Smooth muscle cell (in vitro differentiated cells): ENCODE data around the gene CASP3. TPM values are rescaled to one million over a fixed set of nuclear protein-coding genes. Genes with fewer than 3 reads are reported as not detected.

Experiments used
- DNase-seq: peaks from one replicate; lab custom pipeline; 2025; ENCODE audit not compliant: unreplicated experiment; lab: John Stamatoyannopoulos, UW
- H2AFZ ChIP-seq: fragments of 200-600 bp; sonication (generic); 2 replicates; pipeline ENCODE4 v1.6.0; 2016; ENCODE audit warnings: antibody characterized with exemption, low read depth, mild to moderate bottlenecking
- H3F3A ChIP-seq: fragments of 200-600 bp; sonication (generic); 2 replicates; pipeline ENCODE4 v1.6.0; 2017; ENCODE audit warnings: antibody characterized with exemption, low read depth
- H3K27ac ChIP-seq: fragments of 200-600 bp; sonication (generic); 2 replicates; pipeline ENCODE4 v1.5.1; 2016; ENCODE audit warnings: low read depth, mild to moderate bottlenecking
- H3K27me3 ChIP-seq: fragments of 200-600 bp; sonication (generic); 2 replicates; pipeline ENCODE4 v1.6.1; 2016; ENCODE audit warnings: low read depth, mild to moderate bottlenecking
- H3K36me3 ChIP-seq: fragments of 200-600 bp; sonication (generic); 2 replicates; pipeline ENCODE4 v1.5.1; 2016; ENCODE audit warnings: low read depth
- H3K4me1 ChIP-seq: fragments of 200-600 bp; sonication (generic); 2 replicates; pipeline ENCODE4 v1.5.1; 2016; ENCODE audit warnings: low read depth
- H3K4me2 ChIP-seq: fragments of 200-600 bp; sonication (generic); 2 replicates; pipeline ENCODE4 v1.6.0; 2016; ENCODE audit warnings: mild to moderate bottlenecking
- H3K4me3 ChIP-seq: fragments of 200-600 bp; sonication (generic); 2 replicates; pipeline ENCODE4 v1.5.1; 2016; ENCODE audit warnings: mild to moderate bottlenecking
- H3K79me2 ChIP-seq: fragments of 200-600 bp; sonication (generic); 2 replicates; pipeline ENCODE4 v1.6.0; 2016; ENCODE audit warnings: low read depth, mild to moderate bottlenecking
- H3K9ac ChIP-seq: fragments of 200-600 bp; sonication (generic); 2 replicates; pipeline ENCODE4 v1.6.0; 2016; ENCODE audit warnings: low read depth
- H3K9me3 ChIP-seq: fragments of 200-600 bp; sonication (generic); replicated peaks from 2 replicates; pipeline ENCODE4 v1.5.1; 2016; ENCODE audit warnings: low read depth
- H4K20me1 ChIP-seq: fragments of 200-600 bp; sonication (generic); 2 replicates; pipeline ENCODE4 v1.6.0; 2016; ENCODE audit warnings: low read depth
- WGBS: methylation state at CpG from one replicate; pipeline ENCODE4 v1.1.7; 2016; ENCODE audit warnings: low lambda C conversion rate; 5-methylcytosine and 5-hydroxymethylcytosine counted together
- polyA plus RNA-seq: library from polyadenylated mRNA; unstranded; fragments of >200 nt; fragmentation: Nextera tagmentation; extraction: Ambion mirVana; gene quantifications from 2 replicates; pipeline ENCODE4 v1.2.1, GENCODE V29; 2016
- total RNA-seq: library from RNA; depleted of rRNA; stranded (reverse); fragments of >200 nt; gene quantifications from 2 replicates; pipeline ENCODE4 v1.2.3, GENCODE V29; 2014
- TF ChIP-seq, protein P1 (sequence below): fragments of 200-600 bp; sonication (generic); IDR thresholded peaks from 2 replicates; pipeline ENCODE4 v1.5.1; 2017; ENCODE audit warnings: borderline replicate concordance, mild to moderate bottlenecking, antibody characterized with exemption; ENCODE audit not compliant: insufficient read depth, poor library complexity, severe bottlenecking

Gene CASP3
- total and polyA plus RNA-seq, 2 experiments from 2014 or later, result 35.7 to 48.5 TPM

- Histone ChIP-seq H3K27ac (no peak overlapping the region), H3K27me3 (no peaks in the 10 kb centered on the region), H3K4me3 (no peak overlapping the region), H3K36me3 (no peaks in the 10 kb centered on the region), H3F3A (peaks cover 14% of the 10 kb centered on the region), H3K4me1 (peaks cover 20% of the 10 kb centered on the region), H3K4me2 (no peak overlapping the region), H3K9ac (no peak overlapping the region), H2AFZ (no peak overlapping the region), H4K20me1 (peaks cover 15% of the 10 kb centered on the region), H3K9me3 (no peaks in the 10 kb centered on the region), H3K79me2 (peaks cover 8% of the 10 kb centered on the region)
- no peak for DNase-seq
- TF ChIP-seq, protein P1, sequence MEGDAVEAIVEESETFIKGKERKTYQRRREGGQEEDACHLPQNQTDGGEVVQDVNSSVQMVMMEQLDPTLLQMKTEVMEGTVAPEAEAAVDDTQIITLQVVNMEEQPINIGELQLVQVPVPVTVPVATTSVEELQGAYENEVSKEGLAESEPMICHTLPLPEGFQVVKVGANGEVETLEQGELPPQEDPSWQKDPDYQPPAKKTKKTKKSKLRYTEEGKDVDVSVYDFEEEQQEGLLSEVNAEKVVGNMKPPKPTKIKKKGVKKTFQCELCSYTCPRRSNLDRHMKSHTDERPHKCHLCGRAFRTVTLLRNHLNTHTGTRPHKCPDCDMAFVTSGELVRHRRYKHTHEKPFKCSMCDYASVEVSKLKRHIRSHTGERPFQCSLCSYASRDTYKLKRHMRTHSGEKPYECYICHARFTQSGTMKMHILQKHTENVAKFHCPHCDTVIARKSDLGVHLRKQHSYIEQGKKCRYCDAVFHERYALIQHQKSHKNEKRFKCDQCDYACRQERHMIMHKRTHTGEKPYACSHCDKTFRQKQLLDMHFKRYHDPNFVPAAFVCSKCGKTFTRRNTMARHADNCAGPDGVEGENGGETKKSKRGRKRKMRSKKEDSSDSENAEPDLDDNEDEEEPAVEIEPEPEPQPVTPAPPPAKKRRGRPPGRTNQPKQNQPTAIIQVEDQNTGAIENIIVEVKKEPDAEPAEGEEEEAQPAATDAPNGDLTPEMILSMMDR, result no peak
- 90% methylated on average over 8 of the region's 8 CpGs for WGBS
Measured at GRCh38 chr4:184651899-184652298, 2.7 kb upstream of the CASP3 start.

- H4K20me1 ChIP-seq, result peaks cover 32% of the 10 kb centered on the region
- DNase-seq, result peak; percentile 38
- TF ChIP-seq, protein P1, result no peak
Measured at GRCh38 chr4:184649971-184650855, 966 bp upstream of the CASP3 start.

GRCh38 chr4:184648313-184649025 is 778 bp downstream of the CASP3 start:
- H3K4me3 ChIP-seq, result peak overlapping the region; percentile 98
- no peaks in the 10 kb centered on the region for H3K9me3 ChIP-seq
- peak overlapping the region; percentile 58 for H2AFZ ChIP-seq
- H3K79me2 ChIP-seq, result peaks cover 40% of the 10 kb centered on the region
- WGBS, result under 1% methylated on average over 45 of the region's 52 CpGs
- peak overlapping the region; percentile 93 for H3K9ac ChIP-seq
- H3F3A ChIP-seq, result peaks cover 14% of the 10 kb centered on the region
- H4K20me1 ChIP-seq, result peaks cover 47% of the 10 kb centered on the region
- H3K4me1 ChIP-seq, result peaks cover 34% of the 10 kb centered on the region
- peak overlapping the region; percentile 97 for H3K27ac ChIP-seq
- peak; percentile 54 for DNase-seq
- no peaks in the 10 kb centered on the region for H3K36me3 ChIP-seq
- no peaks in the 10 kb centered on the region for H3K27me3 ChIP-seq
- TF ChIP-seq, protein P1, result no peak
- peak overlapping the region; percentile 94 for H3K4me2 ChIP-seq

More at GRCh38 chr4:184649971-184650855, 966 bp upstream of the CASP3 start:
- H3K79me2 ChIP-seq, result peaks cover 25% of the 10 kb centered on the region
- no peaks in the 10 kb centered on the region for H3K36me3 ChIP-seq
- H3K4me2 ChIP-seq, result peak overlapping the region; percentile 94
- peak overlapping the region; percentile 90 for H2AFZ ChIP-seq
- peaks cover 14% of the 10 kb centered on the region for H3F3A ChIP-seq
- H3K27me3 ChIP-seq, result no peaks in the 10 kb centered on the region
- H3K9me3 ChIP-seq, result no peaks in the 10 kb centered on the region
- peak overlapping the region; percentile 98 for H3K4me3 ChIP-seq
- H3K9ac ChIP-seq, result peak overlapping the region; percentile 78
- 48% methylated on average over 21 of the region's 21 CpGs for WGBS
- H3K27ac ChIP-seq, result peak overlapping the region; percentile 66
- H3K4me1 ChIP-seq, result peaks cover 22% of the 10 kb centered on the region
